SK-N-SH (cell line): ENCODE data around the gene KCTD15. TPM values are rescaled to one million over a fixed set of nuclear protein-coding genes. Genes with fewer than 3 reads are reported as not detected.
"Not testable (repeated sequence)": the region's sequence is repeated elsewhere in the genome, so short reads cannot be mapped to it uniquely, and the experiment has no call there.

Source experiments
- CTCF ChIA-PET: fragments of 300-600, 350-600 bp; formaldehyde crosslinking; extraction: SDS; loops from one replicate; lab custom pipeline; 2021; lab: Yijun Ruan, JAX
- POLR2A ChIA-PET: fragments of 350-600 bp; sonication (Branson Sonifier 250); formaldehyde crosslinking; extraction: SDS; loops from one replicate; lab custom pipeline; 2020; ENCODE audit warnings: antibody characterized with exemption, inconsistent platforms; lab: Yijun Ruan, JAX
- DNase-seq: peaks from one replicate; pipeline ENCODE4 v3.0.0; 2012
- H2AFZ ChIP-seq: fragments of 200-600 bp; sonication (generic); 2 replicates; pipeline ENCODE4 v1.8.1; 2016; ENCODE audit warnings: antibody characterized with exemption, mild to moderate bottlenecking, low read depth
- H3F3A ChIP-seq: fragments of 200-600 bp; sonication (generic); replicated peaks from 2 replicates; pipeline ENCODE3; 2016; ENCODE audit warnings: antibody characterized with exemption, mild to moderate bottlenecking; ENCODE audit not compliant: insufficient read depth
- H3K27ac ChIP-seq, 2 experiments: fragments of 200-500 bp in 1 of 2; fragments of 200-600 bp in 1 of 2; sonication (Bioruptor generic) in 1 of 2; sonication (generic), shearing (Covaris generic) in 1 of 2; 2 replicates each; pipeline versions ENCODE4 v1.5.1 to v1.6.1; 2014 to 2016; ENCODE audit warnings: low read depth in 2 of 2, inconsistent platforms in 1 of 2, low read length in 1 of 2, mild to moderate bottlenecking in 1 of 2, mixed read lengths in 1 of 2
- H3K27me3 ChIP-seq: fragments of 200-600 bp; sonication (generic), shearing (Covaris generic); 2 replicates; pipeline ENCODE4 v1.6.1; 2016; ENCODE audit warnings: mixed run types; ENCODE audit not compliant: insufficient read depth
- H3K36me3 ChIP-seq, 2 experiments: fragments of 200-500 bp in 1 of 2; fragments of 200-600 bp in 1 of 2; sonication (Bioruptor generic) in 1 of 2; sonication (generic) in 1 of 2; replicated peaks in 1 of 2; 2 replicates each; pipeline versions ENCODE3 to v1.5.1; 2014 to 2016; ENCODE audit warnings: low read length in 1 of 2, mild to moderate bottlenecking in 1 of 2; ENCODE audit not compliant: insufficient read depth in 2 of 2, control insufficient read depth in 1 of 2
- H3K4me1 ChIP-seq, 2 experiments: fragments of 200-500 bp in 1 of 2; fragments of 200-600 bp in 1 of 2; sonication (Bioruptor generic) in 1 of 2; sonication (generic), shearing (Covaris generic) in 1 of 2; 2 replicates each; pipeline versions ENCODE4 v1.5.1 to v1.6.1; 2014 to 2016; ENCODE audit warnings: low read depth in 1 of 2, low read length in 1 of 2, mixed run types in 1 of 2; ENCODE audit not compliant: insufficient read depth in 2 of 2, control insufficient read depth in 1 of 2
- H3K4me2 ChIP-seq: fragments of 200-600 bp; sonication (generic), shearing (Covaris generic); 2 replicates; pipeline ENCODE4 v1.6.1; 2017; ENCODE audit warnings: mixed run types
- H3K4me3 ChIP-seq, 2 experiments: fragments of 200-500 bp in 1 of 2; fragments of 200-600 bp in 1 of 2; sonication (Bioruptor generic) in 1 of 2; sonication (generic), shearing (Covaris generic) in 1 of 2; 2 replicates each; pipeline versions ENCODE4 v1.5.1 to v1.8.1; 2014 to 2016; ENCODE audit warnings: low read depth in 2 of 2, inconsistent platforms in 1 of 2, low read length in 1 of 2, mild to moderate bottlenecking in 1 of 2, mixed read lengths in 1 of 2, moderate library complexity in 1 of 2
- H3K79me2 ChIP-seq: fragments of 200-600 bp; sonication (generic); 2 replicates; pipeline ENCODE4 v1.8.1; 2017; ENCODE audit warnings: mild to moderate bottlenecking; ENCODE audit not compliant: insufficient read depth
- H3K9ac ChIP-seq: fragments of 200-600 bp; sonication (generic); 2 replicates; pipeline ENCODE4 v1.6.1; 2017; ENCODE audit warnings: mixed run types
- H3K9me2 ChIP-seq: fragments of 200-600 bp; sonication (generic); 2 replicates; pipeline ENCODE4 v1.6.1; 2017; ENCODE audit warnings: mixed run types
- H3K9me3 ChIP-seq: fragments of 200-600 bp; sonication (generic); 2 replicates; pipeline ENCODE4 v1.6.1; 2017; ENCODE audit warnings: mixed run types, mild to moderate bottlenecking, moderate library complexity
- H4K20me1 ChIP-seq: fragments of 200-600 bp; sonication (generic); 2 replicates; pipeline ENCODE4 v1.6.1; 2017; ENCODE audit warnings: mild to moderate bottlenecking, mixed run types; ENCODE audit not compliant: insufficient read depth
- CHD2 ChIP-seq: fragments of 150-350 bp; IDR thresholded peaks from 2 replicates; pipeline ENCODE4 v1.6.1; 2018; ENCODE audit warnings: low read length; ENCODE audit not compliant: partially characterized antibody
- IRF3 ChIP-seq: fragments of 150-350 bp; IDR thresholded peaks from 2 replicates; pipeline ENCODE4 v1.6.1; 2016; ENCODE audit warnings: mild to moderate bottlenecking, low read depth, low read length
- MEF2A ChIP-seq: IDR thresholded peaks from 2 replicates; pipeline ENCODE4 v1.4.0; 2012; ENCODE audit warnings: low read depth, borderline replicate concordance
- NRF1 ChIP-seq: IDR thresholded peaks from 2 replicates; pipeline ENCODE4 v1.6.1; 2012; ENCODE audit warnings: low read depth, mild to moderate bottlenecking, low read length
- RCOR1 ChIP-seq: fragments of 150-350 bp; IDR thresholded peaks from 2 replicates; pipeline ENCODE4 v1.6.1; 2017; ENCODE audit warnings: antibody characterized with exemption, low read length
- RXRA ChIP-seq: IDR thresholded peaks from 2 replicates; pipeline ENCODE4 v1.4.0; 2012; ENCODE audit warnings: low read depth, mild to moderate bottlenecking, borderline replicate concordance
- SMC3 ChIP-seq: IDR thresholded peaks from 2 replicates; pipeline ENCODE4 v1.6.1; 2012; ENCODE audit warnings: low read depth, low read length, improper control_type of control experiment
- WGBS: methylation state at CpG from one replicate; pipeline ENCODE4 v1.1.6; 2017; ENCODE audit warnings: low lambda C conversion rate; 5-methylcytosine and 5-hydroxymethylcytosine counted together
- polyA plus RNA-seq, 3 experiments: library from polyadenylated mRNA; depleted of rRNA; stranded (reverse); fragments of >200 nt; gene quantifications; 2 replicates each; pipeline ENCODE4 v1.2.3, GENCODE V29; 2012
- TF ChIP-seq, protein P1 (sequence below): IDR thresholded peaks from 2 replicates; pipeline ENCODE4 v1.4.0; 2012; ENCODE audit warnings: low read depth, borderline replicate concordance
- TF ChIP-seq, protein P2 (sequence below): fragments of 150-350 bp; IDR thresholded peaks from 2 replicates; pipeline ENCODE4 v1.6.1; 2017; ENCODE audit warnings: antibody characterized with exemption, low read length, low read depth, borderline replicate concordance

The KCTD15 gene
- polyA plus RNA-seq, 1 of the 3 experiments (the other 2 are of a cell fraction) = 15.5 TPM

DNA sequence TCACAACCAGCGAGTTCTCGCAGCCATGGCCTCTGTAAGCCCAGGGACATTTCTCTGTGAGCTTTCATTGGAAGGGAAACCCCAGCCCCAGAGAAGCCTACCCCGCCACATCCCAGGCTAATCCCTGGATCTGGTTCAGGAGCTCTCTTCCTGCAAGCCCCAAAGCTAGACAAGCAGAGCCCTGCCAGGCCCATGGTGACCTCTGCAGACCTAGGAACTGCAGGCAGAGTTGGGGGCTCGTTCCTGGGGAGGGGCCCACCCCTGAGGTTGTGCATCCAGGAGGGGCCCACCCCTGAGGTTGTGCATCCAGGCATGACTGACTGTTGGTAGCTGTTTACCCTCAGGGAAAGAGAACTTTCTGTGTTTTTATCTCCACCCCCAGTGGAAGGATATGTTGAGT lies 21.7 kb downstream of the KCTD15 start (continued):
- TF ChIP-seq, protein P1, sequence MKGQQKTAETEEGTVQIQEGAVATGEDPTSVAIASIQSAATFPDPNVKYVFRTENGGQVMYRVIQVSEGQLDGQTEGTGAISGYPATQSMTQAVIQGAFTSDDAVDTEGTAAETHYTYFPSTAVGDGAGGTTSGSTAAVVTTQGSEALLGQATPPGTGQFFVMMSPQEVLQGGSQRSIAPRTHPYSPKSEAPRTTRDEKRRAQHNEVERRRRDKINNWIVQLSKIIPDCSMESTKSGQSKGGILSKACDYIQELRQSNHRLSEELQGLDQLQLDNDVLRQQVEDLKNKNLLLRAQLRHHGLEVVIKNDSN = no peak
- TF ChIP-seq RXRA (no peak), IRF3 (no peak)

DNA sequence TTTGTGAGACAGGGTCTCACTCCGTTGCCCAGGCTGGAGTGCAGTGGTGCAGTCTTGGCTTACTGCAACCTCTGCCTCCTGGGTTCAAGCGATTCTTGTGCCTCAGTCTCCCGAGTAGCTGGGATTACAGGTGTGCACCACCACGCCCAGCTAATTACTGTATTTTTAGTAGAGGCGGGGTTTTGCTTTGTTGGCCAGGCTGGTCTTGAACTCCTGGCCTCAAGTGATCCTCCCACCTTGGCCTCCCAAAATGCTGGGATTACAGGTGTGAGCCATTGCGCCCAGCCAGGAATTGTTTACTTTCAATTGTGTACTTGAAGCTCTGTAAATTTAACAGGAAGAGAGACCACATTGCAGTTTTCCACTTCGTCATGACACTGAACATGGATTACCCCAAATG lies 22.4 kb downstream of the KCTD15 start:
- H3K9me3 ChIP-seq, H3K36me3 ChIP-seq, H3K4me2 ChIP-seq, DNase-seq, H3K79me2 ChIP-seq, H3K27me3 ChIP-seq, H4K20me1 ChIP-seq, H3K4me3 ChIP-seq, H3K9ac ChIP-seq, H3K9me2 ChIP-seq, H3F3A ChIP-seq, H2AFZ ChIP-seq, H3K27ac ChIP-seq: not testable (repeated sequence)
- H3K4me1 ChIP-seq = peaks cover 0 to 18% of the 10 kb centered on the region in 2 experiments; a peak in 2 of 4 replicates
- WGBS = 71% methylated on average over 7 of the region's 7 CpGs
- POLR2A ChIA-PET = interaction anchor here (0.6 to 1.1 kb wide), 3 partner anchors 9 to 43 kb away, joined by 4 to 5 read pairs (median 4); no protein-coding TSS in a partner anchor
- CTCF ChIA-PET = interaction anchor here (1.5 to 2.8 kb wide), 3 partner anchors 24 to 223 kb away, joined by 3 to 7 read pairs (median 6); no protein-coding TSS in a partner anchor

- Histone ChIP-seq H3K9ac (no peak overlapping the region), H3K9me3 (no peaks in the 10 kb centered on the region), H3K4me1 (peaks cover 0 to 14% of the 10 kb centered on the region in 2 experiments; a peak in 2 of 4 replicates), H3K79me2 (no peaks in the 10 kb centered on the region), H3K9me2 (no peaks in the 10 kb centered on the region), H3K4me2 (no peak overlapping the region), H3F3A (peaks cover 5% of the 10 kb centered on the region), H3K27ac (no peak overlapping the region), H4K20me1 (no peaks in the 10 kb centered on the region), H3K4me3 (no peak overlapping the region), H2AFZ (no peak overlapping the region)
- no peak for DNase-seq
- POLR2A ChIA-PET = interaction anchor here (0.6 to 1.1 kb wide), 3 partner anchors 8 to 43 kb away, joined by 4 to 5 read pairs (median 4); no protein-coding TSS in a partner anchor
- no peak for TF ChIP-seq CHD2
- no peak for TF ChIP-seq RCOR1
- TF ChIP-seq, protein P2, sequence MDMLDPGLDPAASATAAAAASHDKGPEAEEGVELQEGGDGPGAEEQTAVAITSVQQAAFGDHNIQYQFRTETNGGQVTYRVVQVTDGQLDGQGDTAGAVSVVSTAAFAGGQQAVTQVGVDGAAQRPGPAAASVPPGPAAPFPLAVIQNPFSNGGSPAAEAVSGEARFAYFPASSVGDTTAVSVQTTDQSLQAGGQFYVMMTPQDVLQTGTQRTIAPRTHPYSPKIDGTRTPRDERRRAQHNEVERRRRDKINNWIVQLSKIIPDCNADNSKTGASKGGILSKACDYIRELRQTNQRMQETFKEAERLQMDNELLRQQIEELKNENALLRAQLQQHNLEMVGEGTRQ = no peak
- no peak for TF ChIP-seq SMC3
- no peak for TF ChIP-seq RXRA
- TF ChIP-seq MEF2A = no peak
- no peak for TF ChIP-seq NRF1
- TF ChIP-seq, all 33 proteins: peak for 0
- Histone ChIP-seq H3K36me3 (no peaks in the 10 kb centered on the region), H3K27me3 (no peaks in the 10 kb centered on the region)
- 60% methylated on average over 6 of the region's 10 CpGs for WGBS
- CTCF ChIA-PET = interaction anchor here (0.8 to 2.8 kb wide), 4 partner anchors 25 to 222 kb away, joined by 3 to 7 read pairs (median 4); no protein-coding TSS in a partner anchor
Measured at GRCh38 chr19:33819506-33819879, 22.8 kb downstream of the KCTD15 start.
